Stimulated activated CD8-positive, alpha-beta memory T cell treated with anti-CD3 and anti-CD28 coated beads, Interleukin-4, amount 100 ng/mL, for 48 hours (primary cell): ENCODE measurements around the gene CENPX.
"Not testable (repeated sequence)": the region's sequence is repeated elsewhere in the genome, so short reads cannot be mapped to it uniquely, and the experiment has no call there.

ENCODE experiments used
- DNase-seq: peaks from one replicate; pipeline ENCODE4 v3.0.0-alpha.2; 2020

Gene CENPX

GRCh38 chr17:82038796-82039409 is 16.2 kb upstream of the CENPX start:
- DNase-seq, result not testable (repeated sequence)

DNA sequence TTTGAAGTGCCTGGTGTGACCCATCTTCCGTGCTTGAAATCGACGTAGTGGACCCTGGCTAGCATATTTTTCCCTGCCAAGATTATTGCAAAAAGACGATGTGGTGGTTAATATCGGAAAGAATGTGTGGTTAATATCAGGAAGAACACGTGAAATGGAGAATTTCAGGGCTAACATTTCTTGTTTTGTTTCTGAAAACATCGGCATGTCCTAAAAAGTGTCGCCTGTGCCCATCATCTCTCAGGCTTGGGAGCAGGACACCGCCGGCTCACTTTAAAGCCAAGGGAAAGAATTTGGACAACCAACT is 15.2 kb upstream of the CENPX start:
- DNase-seq, result no peak

GRCh38 chr17:82037092-82037888 is 14.6 kb upstream of the CENPX start, which contains the start of gene DCXR:
Gene DCXR (minus strand): TSS chr17:82037697. CDS start chr17:82037682, 15 bp downstream.
- DNase-seq, result peak; percentile 97

GRCh38 chr17:82036634-82037091 is 14.0 kb upstream of the CENPX start:
- peak; percentile 38 for DNase-seq

GRCh38 chr17:82035956-82036633 is 13.4 kb upstream of the CENPX start:
- no peak for DNase-seq

DNA sequence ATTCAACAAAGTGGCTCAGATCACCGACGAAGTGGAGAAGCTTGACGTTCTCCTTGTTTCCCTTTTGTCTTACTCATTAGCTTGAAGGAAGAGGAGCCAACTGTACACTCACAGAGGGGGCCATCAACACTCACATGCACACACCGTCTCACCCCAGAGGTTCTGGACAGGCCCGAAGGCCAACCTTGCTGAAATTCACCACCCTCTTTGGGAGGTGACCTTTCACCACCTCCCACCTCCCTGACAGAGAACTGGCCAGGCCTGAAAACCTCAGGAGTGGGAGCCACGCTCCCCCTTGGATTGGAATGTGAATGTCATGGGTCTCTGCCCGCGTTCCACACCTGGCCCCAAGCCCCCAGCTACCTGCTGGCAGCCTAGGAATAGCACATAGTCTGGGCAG is 12.8 kb upstream of the CENPX start:
- no peak for DNase-seq

DNA sequence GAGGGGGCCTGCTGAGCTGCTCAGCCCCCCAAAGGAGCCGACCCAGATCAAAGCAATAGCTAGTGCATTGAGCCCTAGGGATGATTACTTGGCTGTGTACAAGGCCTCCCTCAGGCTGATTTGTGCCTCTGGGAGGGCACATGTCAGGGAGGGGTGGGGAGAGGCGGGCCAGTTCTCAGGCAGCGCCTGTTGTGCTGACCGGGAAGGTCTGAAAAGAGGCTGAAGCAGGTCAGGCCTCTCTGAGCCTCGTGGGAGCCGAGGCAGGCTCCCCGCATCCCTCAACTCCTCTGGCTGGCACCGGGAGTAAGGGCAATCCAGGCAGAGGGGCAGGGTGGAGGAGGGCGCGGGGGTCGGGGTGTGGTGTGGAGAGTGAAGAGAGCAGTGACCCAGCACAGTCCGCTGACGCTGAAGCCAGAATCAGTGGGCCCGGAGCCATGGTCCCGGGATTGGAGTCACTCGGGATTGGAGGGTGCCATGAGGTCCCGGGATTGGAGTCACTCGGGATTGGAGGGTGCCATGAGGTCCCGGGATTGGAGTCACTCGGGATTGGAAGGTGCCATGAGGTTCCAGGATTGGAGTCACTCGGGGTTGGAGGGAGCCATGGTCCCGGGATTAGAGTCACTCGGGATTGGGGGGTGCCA is 11.8 kb upstream of the CENPX start:
- no peak for DNase-seq

- DNase-seq, result no peak
Observed at GRCh38 chr17:82033359-82034085, 10.8 kb upstream of the CENPX start.

DNA sequence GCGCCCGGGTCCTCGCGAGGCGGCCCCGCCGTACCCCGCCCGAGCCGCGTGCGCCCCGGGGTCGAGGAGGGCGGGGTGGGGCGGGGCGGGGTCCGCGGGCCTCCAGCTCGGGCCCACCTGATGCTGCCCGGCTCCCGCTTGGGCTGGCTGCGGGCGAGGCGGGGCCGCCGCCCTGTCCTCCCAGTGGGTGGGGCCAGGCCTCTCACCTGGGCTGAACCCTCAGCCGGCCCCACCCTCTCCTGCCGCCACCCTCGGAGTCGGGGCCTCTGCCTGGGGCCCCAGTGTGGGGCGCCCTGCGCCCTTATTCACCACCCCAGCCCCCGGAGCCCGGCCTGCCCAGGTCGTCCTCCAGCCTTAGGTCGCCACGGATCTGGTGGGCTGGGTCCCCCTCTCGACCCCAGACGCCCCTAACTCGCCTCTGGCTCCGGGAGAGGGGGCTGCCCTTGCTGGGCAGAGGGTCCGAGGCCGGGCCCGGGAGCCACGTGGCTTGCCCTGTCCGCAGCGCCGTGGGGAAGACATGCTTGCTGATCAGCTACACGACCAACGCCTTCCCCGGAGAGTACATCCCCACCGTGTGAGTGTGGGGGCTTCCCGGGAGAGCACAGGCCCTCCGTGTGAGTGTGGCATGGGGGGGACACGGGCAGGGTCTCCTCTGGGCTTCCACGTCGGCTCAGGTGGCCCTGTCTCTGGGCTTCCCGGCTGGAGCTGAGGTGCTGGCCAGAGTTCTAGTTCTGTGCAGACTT is 9.4 kb upstream of the CENPX start:
- DNase-seq, result peak; percentile 63

DNA sequence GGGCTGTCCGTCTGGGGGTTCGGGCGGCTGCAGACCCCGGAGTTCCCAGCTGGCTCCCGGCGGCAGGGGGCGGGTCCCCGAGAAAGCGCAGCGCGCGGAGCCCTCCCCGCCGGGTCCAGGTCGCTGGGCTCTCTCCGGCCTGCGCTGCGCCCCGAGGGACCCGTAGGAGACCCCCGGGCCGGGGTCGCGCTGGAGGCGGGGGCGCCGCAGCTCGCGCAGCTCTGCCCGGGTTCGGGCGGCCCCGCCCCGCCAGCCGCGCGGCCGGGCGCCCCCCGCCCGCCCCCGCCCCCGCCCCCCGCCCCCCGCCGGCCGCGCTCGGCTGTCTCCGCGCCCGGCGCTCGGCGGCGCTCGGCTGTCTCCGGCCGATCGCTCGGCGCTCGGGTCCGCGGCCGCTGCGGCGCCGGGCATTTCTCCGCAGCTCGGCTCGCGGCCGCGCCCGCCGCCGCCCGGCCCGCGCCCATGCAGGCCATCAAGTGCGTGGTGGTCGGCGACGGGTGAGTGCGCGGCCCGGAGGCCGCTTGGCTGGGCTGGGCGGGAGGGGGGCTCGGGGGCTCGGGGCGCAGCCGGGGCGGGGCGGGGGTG is 8.7 kb upstream of the CENPX start, which contains the start of gene RAC3:
TSS of gene RAC3 (plus strand) at position 376 of the 582 bp plus-strand sequence. CDS start at position 460, 84 bp downstream.
- no peak for DNase-seq

- DNase-seq, result peak; percentile 89
Observed at GRCh38 chr17:82030470-82031302, 8.0 kb upstream of the CENPX start.

GRCh38 chr17:82029990-82030469 is 7.4 kb upstream of the CENPX start:
- no peak for DNase-seq

DNA sequence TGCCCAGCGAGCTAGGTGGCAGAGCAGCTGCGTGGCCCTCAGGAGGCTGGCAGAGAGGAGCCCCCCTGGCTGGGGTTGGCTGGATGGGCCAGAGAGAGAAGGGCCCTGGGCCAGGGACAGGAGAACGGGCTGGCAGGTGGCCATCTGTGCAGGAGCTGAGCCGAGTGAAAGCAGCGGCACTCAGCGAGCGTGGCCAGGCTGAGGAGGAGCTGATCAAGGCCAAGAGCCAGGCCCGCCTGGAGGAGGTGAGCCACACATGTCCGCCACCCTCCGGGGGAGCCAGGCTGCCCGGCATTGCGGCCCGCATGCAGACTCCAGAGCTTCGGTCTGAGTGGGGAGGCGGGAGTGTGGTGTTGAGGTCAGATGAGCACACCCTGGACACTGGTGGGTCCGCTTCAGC is 6.7 kb upstream of the CENPX start:
- DNase-seq, result no peak

- no peak for DNase-seq
Observed at GRCh38 chr17:82028966-82029365, 6.3 kb upstream of the CENPX start.

GRCh38 chr17:82028246-82028645 is 5.6 kb upstream of the CENPX start:
- no peak for DNase-seq

DNA sequence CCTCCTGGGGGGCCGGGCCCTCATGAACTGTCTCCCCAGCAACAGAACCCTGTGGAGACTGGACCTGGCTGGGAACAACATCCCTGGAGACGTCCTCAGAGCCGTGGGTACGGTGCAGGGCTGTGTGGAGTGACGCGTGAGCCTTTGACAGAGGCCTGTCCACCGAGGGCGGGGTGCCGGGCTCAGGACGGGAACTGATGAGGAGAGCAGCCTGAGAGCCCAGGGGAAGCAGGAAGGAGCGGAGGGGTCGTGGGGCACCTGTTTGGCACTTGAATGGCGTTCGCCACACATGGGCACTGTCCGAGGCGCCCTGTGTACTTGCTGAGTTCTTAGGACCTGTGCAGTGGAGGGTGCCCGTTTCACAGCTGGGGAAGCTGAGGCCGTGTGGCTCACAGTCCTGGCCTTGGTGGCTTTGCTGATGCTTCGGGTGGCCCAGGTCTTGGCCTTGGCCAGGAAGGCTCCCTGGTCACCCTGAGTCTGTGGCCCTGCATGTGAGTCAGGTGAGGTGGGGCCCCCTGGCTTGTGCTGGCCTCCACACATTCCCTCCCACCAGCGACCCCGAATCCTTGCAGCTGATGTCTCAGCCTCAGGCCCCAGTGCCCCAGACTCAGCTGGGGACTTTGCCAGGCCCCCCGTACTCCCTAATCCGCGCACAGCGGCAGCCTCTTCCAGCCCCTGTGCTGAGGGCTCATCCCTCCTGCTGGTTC is 2.9 kb upstream of the CENPX start:
- DNase-seq, result no peak

DNA sequence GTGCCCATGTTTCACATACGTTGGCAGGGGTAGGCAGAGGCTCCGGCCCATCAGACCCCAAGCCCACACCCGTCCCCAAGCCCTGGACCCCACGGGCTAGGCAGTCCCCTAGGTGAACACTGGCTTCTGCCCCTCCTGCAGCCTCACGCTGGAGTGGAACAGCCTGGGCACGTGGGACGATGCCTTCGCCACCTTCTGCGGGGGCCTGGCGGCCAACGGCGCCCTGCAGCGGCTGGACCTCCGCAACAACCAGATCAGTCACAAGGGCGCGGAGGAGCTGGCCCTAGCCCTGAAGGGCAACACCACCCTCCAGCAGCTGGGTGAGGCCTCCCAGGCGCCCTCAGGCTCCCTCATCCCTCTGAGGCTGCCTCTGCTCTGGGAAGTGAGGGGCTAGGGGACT is 2.2 kb upstream of the CENPX start:
- no peak for DNase-seq

- peak; percentile 55 for DNase-seq
Observed at GRCh38 chr17:82023447-82024241, 966 bp upstream of the CENPX start.

DNA sequence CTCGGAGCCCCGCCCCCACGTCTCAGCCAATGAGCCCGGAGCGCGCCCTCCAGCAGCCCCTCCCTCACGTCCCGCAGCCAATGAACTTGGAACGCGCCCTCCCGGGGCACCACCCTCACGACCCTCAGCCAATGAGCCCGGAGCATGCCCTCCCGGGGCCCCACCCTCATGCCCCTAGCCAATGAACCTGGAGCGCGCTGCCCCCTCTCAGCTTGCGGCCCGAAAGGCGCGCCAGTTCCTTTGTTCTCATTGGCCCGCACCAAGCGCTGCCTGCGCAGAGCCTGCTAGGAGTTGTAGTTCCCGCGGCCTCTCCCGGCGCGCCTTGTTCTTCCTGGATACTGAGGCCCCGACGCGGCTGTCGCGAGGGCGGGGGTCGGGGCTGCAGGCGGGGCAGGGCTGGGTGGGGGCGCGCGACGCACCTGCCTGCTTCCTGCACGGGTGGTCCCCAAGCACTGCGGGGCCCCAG is 336 bp upstream of the CENPX start, which contains the start of gene LRRC45:
TSS of gene LRRC45 (plus strand) at position 325 of the 466 bp plus-strand sequence. CDS start 339 bp downstream, outside the sequence.
- peak; percentile 100 for DNase-seq
